Tibial artery (tissue), 4 donors: ENCODE data around the gene ITGAD.

Experiments
- DNase-seq, 2 donors: peaks; one replicate each; pipeline ENCODE4 v3.0.0-alpha.2; 2019
- H3K27ac ChIP-seq, 2 donors: fragments of 200-600 bp; sonication (generic) in 1 of 2; 1 replicate in 1 of 2; 2 replicates in 1 of 2; pipeline ENCODE4 v1.5.1; 2018 to 2019; ENCODE audit warnings: mild to moderate bottlenecking in 1 of 2
- H3K27me3 ChIP-seq, 2 donors: fragments of 200-600 bp; sonication (generic) in 1 of 2; one replicate each; pipeline versions ENCODE4 v1.5.1 to v1.6.0; 2016 to 2019
- H3K36me3 ChIP-seq, 3 donors: fragments of 200-600 bp; sonication (generic) in 2 of 3; one replicate each; pipeline ENCODE4 v1.5.1; 2016 to 2019; ENCODE audit warnings: mild to moderate bottlenecking in 2 of 3
- H3K4me1 ChIP-seq, 4 donors: fragments of 200-600 bp; sonication (generic) in 2 of 4; 1 replicate in 3 of 4; 2 replicates in 1 of 4; pipeline ENCODE4 v1.5.1; 2016 to 2019
- H3K4me3 ChIP-seq, 2 donors: fragments of 200-600 bp; sonication (generic) in 1 of 2; 1 replicate in 1 of 2; 2 replicates in 1 of 2; pipeline ENCODE4 v1.5.1; 2018 to 2019; ENCODE audit warnings: mild to moderate bottlenecking in 2 of 2
- H3K9me3 ChIP-seq, 3 donors: fragments of 200-600 bp; sonication (generic) in 1 of 3; one replicate each; pipeline ENCODE4 v1.5.1; 2016 to 2019
- CTCF ChIP-seq, 2 experiments: fragments of 200-600 bp in 1 of 2; fragments of 450-650 bp in 1 of 2; IDR thresholded peaks; one replicate each; pipeline ENCODE4 v1.5.1; 2017 to 2019; ENCODE audit warnings: antibody characterized with exemption in 2 of 2, mild to moderate bottlenecking in 1 of 2, moderate library complexity in 1 of 2
- intact Hi-C: fragments of 100-400 bp; cut with DNase I; formaldehyde crosslinking; loops from one replicate; pipeline ENCODE4 v1.15.0; 2023; ENCODE audit warnings: low total_unique reads

Gene ITGAD

GRCh38 chr16:31465788-31466370, 72.7 kb downstream of the ITGAD start:
- H3K4me1 ChIP-seq: peaks cover 0 to 7% (median 7%) of the 10 kb centered on the region in 4 donors
- no peak overlapping the region for H3K27ac ChIP-seq
- peaks cover 0 to 58% (median 38%) of the 10 kb centered on the region in 3 donors for H3K36me3 ChIP-seq
- TF ChIP-seq CTCF (IDR thresholded peaks at IDR 0.05): no peak
- no peak for DNase-seq
- no peaks in the 10 kb centered on the region for H3K27me3 ChIP-seq
- intact Hi-C loops: no loop called here
- no peak overlapping the region for H3K4me3 ChIP-seq
- no peaks in the 10 kb centered on the region for H3K9me3 ChIP-seq

DNA sequence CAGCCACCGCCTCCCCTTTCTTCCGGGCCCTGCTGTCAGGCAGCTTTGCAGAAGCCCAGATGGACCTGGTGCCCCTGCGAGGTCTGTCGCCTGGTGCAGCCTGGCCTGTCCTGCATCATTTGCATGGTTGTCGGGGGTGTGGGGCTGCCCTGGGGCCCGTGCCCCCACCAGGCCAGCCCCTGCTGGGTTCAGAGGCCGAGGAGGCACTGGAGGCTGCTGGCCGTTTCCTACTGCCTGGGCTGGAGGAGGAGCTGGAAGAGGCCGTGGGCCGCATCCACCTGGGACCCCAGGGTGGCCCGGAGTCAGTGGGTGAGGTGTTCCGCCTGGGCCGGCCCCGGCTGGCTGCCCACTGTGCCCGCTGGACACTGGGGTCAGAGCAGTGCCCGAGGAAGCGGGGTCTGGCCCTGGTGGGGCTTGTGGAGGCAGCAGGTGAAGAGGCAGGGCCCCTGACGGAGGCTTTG, 73.3 kb downstream of the ITGAD start:
- intact Hi-C loops: no loop called here
- TF ChIP-seq CTCF (IDR thresholded peaks at IDR 0.05): no peak
- no peak for DNase-seq
- Histone ChIP-seq H3K4me3 (no peak overlapping the region), H3K27me3 (no peaks in the 10 kb centered on the region), H3K4me1 (peaks cover 0 to 12% (median 10%) of the 10 kb centered on the region in 4 donors), H3K36me3 (peaks cover 0 to 58% (median 38%) of the 10 kb centered on the region in 3 donors), H3K27ac (no peak overlapping the region), H3K9me3 (no peaks in the 10 kb centered on the region)

DNA sequence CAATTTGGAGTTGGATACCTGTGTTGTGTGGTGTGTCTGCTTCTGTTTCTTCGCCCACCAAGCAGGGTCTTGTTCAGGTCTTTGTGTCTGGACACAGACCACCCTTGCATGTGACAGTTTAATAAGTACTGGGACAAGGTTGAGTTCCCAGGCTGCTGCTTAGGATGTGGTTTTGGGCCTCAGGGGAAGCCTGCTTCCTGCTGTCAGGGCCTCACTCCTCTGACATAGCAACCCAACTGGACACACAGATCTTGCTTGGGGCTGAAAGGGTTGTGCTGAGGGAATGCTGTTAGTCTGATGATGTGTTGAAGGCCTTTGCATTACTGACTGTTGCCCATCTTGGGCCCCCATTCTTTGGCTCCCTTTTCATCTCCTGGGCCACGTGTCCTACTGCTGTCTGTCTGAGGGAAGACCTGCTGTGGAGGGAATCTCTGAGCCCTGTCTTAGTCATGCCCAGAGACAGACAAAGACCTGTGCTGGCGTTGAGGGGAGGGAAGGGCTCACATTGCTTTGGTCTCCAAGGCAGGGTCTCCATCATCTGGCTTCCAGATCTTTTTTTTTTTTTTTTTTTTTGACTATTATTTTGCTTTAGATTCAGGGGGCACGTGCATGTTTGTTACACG, 74.1 kb downstream of the ITGAD start:
- H3K27ac ChIP-seq: no peak overlapping the region
- no peak for TF ChIP-seq CTCF (IDR thresholded peaks at IDR 0.05)

GRCh38 chr16:31467858-31468257, 74.7 kb downstream of the ITGAD start:
- Histone ChIP-seq H3K36me3 (peaks cover 0 to 45% (median 29%) of the 10 kb centered on the region in 3 donors), H3K27ac (no peak overlapping the region), H3K4me1 (peaks cover 0 to 15% (median 12%) of the 10 kb centered on the region in 4 donors), H3K4me3 (no peak overlapping the region), H3K27me3 (no peaks in the 10 kb centered on the region), H3K9me3 (no peaks in the 10 kb centered on the region)
- TF ChIP-seq CTCF (IDR thresholded peaks at IDR 0.05): no peak
- intact Hi-C loops: no loop called here
- DNase-seq: no peak

More for the DNA sequence above, 74.1 kb downstream of the ITGAD start:
- H3K4me1 ChIP-seq: peaks cover 0 to 15% (median 12%) of the 10 kb centered on the region in 4 donors
- H3K27me3 ChIP-seq: no peaks in the 10 kb centered on the region
- no peaks in the 10 kb centered on the region for H3K9me3 ChIP-seq
- peaks cover 0 to 51% (median 35%) of the 10 kb centered on the region in 3 donors for H3K36me3 ChIP-seq
- intact Hi-C loops: no loop called here
- H3K4me3 ChIP-seq: no peak overlapping the region
- no peak for DNase-seq

DNA sequence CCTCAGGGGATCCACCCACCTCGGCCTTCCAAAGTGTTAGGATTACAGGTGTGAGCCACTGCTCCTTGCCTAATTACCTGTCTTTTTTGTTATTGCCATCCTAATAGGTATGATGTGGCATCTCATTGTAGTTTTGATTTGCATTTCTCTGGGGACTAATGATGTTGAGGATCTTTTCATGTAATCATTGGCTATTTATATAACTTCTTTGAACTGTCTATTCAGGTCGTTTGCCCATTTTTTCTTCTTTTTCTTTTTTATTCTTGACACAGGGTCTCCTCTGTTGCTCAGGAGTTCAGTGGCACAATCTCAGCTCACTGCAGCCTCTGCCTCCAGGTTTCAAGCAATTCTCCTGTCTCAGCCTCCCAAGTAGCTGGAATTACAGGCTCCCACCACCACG, 77.5 kb downstream of the ITGAD start:
- Histone ChIP-seq H3K4me1 (peaks cover 0 to 30% (median 22%) of the 10 kb centered on the region in 4 donors), H3K27me3 (no peaks in the 10 kb centered on the region), H3K4me3 (peak overlapping the region in 1 of 2 donors; percentile 84), H3K9me3 (no peaks in the 10 kb centered on the region), H3K36me3 (peaks cover 23 to 45% (median 36%) of the 10 kb centered on the region in 3 donors), H3K27ac (peak overlapping the region; percentile 93 to 99)
- DNase-seq: no peak
- intact Hi-C loops: no loop called here
- no peak for TF ChIP-seq CTCF (IDR thresholded peaks at IDR 0.05)
